Measurements from ENCODE around the gene KLHDC1. TPM values are rescaled to one million over a fixed set of nuclear protein-coding genes. Genes with fewer than 3 reads are reported as not detected.

KLHDC1 gene
- total and polyA plus RNA-seq, 9 of the 15 experiments (the other 6 are each of a cell fraction or from before 2014, with no cell fraction given), result 0.08 to 0.41 (median 0.18) TPM

DNA sequence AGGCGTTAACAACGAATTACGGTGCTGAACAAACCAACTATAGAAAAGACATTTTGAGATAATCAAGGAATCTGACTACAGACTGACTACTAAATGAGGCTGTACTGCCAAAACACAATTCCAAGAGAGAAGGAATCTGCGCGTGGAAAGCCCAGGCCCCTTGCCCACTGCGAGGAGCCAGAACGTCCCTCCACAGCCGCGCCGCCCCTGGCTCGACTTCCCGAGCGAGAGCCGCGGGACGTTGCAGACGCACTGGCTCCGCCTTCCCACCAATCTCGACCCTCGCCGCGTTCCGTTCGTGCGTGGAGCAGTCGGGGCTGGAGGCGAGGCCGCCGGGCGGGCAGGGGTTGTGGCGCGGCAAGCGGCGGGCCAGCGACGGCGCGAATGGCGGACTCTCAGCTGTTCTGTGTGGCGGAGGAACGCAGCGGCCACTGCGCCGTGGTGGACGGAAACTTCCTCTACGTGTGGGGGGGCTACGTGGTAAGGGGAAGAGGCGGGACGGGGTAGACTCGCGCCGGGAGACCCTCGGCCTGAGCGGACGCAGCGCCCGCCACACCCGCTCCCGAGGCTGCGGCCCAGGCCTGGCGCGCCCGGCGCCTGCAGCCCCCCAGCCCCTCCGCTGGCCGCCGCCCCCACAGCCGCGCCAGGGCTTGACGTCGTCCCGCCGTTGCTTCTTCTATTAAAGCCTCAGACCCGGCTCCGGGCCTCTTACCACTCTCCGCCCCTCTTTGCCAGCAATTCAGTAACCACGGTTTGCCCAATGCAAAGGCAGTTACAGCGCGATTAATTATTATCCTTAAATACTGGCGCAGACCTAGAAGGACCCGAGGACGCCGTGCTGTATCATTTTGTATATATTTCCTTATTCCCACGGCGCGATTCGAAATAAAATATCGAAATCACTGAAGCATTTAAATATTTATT, at the start of gene KLHDC1 (continued):
- TF ChIP-seq NKRF (IDR thresholded peaks at IDR 0.05; ENCODE audit: borderline replicate concordance) (no peak), HSF4 (CRISPR knock-in tag; IDR thresholded peaks at IDR 0.05; ENCODE audit: borderline replicate concordance) (no peak), NUFIP1 (IDR thresholded peaks at IDR 0.05; ENCODE audit: partially characterized antibody) (no peak), BHLHE40 (IDR thresholded peaks at IDR 0.05; ENCODE audit: low read length) (no peak), SRF (CRISPR knock-in tag; IDR thresholded peaks at IDR 0.05) (no peak), ZNF668 (CRISPR knock-in tag; IDR thresholded peaks at IDR 0.05) (no peak), KDM4B (IDR thresholded peaks at IDR 0.05; ENCODE audit: borderline replicate concordance in 2 of 2, low read depth in 1 of 2) (no peak), BRF1 (IDR thresholded peaks at IDR 0.05; ENCODE audit: borderline replicate concordance, extremely low read depth, insufficient read length) (no peak), TEAD1 (CRISPR knock-in tag; IDR thresholded peaks at IDR 0.05) (peak in 1 of 2 experiments; percentile 49; a peak in 1 of 4 replicates), ZNF431 (CRISPR knock-in tag; IDR thresholded peaks at IDR 0.05) (no peak), CREBBP (IDR thresholded peaks at IDR 0.05; ENCODE audit: low read depth, low read length) (no peak), ILF3 (IDR thresholded peaks at IDR 0.05; ENCODE audit: borderline replicate concordance) (no peak), TSHZ1 (CRISPR knock-in tag; IDR thresholded peaks at IDR 0.05) (no peak), IRF2 (CRISPR knock-in tag; IDR thresholded peaks at IDR 0.05) (no peak), ZNF253 (CRISPR knock-in tag; conservative IDR thresholded peaks at IDR 0.05) (no peak), NR2C1 (IDR thresholded peaks at IDR 0.05) (no peak), NR2C1 (tag; IDR thresholded peaks at IDR 0.05) (no peak), DDX20 (tag; IDR thresholded peaks at IDR 0.05; ENCODE audit: low read depth) (no peak)
- TF ChIP-seq, protein P1, sequence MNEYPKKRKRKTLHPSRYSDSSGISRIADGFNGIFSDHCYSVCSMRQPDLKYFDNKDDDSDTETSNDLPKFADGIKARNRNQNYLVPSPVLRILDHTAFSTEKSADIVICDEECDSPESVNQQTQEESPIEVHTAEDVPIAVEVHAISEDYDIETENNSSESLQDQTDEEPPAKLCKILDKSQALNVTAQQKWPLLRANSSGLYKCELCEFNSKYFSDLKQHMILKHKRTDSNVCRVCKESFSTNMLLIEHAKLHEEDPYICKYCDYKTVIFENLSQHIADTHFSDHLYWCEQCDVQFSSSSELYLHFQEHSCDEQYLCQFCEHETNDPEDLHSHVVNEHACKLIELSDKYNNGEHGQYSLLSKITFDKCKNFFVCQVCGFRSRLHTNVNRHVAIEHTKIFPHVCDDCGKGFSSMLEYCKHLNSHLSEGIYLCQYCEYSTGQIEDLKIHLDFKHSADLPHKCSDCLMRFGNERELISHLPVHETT (CRISPR knock-in tag; conservative IDR thresholded peaks at IDR 0.05 in 1 of 2, IDR thresholded peaks at IDR 0.05 in 1 of 2), result peak in 1 of 2 experiments; percentile 58; a peak in 1 of 4 replicates

Measured in K562 (cell line).